Brain pericyte (primary cell): ENCODE measurements around the gene RNF150.
A peak's percentile ranks its signal among the peaks of the same experiment; 100 is the strongest.

Experiments used
- DNase-seq: peaks from one replicate; pipeline ENCODE4 v3.0.0-alpha.2; 2012; ENCODE audit warnings: low read depth, low spot score

Gene RNF150

DNA sequence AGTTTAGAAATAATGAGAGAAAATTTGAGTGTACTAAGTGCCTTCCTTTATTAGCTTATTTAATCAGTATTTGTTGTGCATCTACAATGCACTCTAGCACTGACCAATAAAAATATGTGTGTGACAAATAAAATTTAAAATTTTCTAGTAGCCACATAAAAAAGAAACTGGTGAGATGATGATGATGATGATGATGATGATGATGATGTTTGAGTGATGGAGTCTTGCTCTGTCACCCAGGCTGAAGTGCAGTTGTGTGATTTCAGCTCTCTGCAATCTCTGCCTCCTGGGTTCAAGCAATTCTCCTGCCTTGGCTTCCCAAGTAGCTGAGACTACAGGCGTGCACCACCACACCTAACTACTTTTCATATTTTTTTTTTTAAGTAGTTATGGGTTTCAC lies 110.2 kb downstream of the RNF150 start:
- DNase-seq, result no peak

DNA sequence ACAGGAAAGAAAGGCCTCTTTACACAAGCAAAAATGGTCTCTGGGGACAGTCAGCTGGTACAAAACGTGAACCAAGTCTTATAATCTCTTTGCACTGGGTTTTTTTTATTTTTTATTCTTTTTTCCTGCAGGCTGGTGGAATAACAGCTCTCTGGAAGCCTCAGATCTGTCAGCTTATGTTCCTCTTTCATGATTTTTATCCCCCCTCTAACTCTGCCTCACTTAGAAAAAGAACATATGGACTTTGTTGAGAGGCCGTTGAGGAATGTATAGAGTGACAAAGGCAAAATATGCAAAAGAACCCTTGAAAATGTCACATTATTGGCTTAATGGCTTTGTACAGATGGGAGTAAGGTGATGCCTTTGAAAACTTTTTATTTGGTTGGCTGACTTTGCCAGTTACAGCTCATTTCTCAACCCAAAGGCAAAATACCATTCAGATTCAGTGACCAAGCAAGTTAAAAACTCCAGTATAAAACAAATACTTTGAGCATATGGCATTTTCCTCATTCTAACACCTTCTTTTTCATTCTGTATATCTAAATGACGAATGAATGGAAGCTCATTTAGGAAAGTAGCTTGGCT lies 111.1 kb downstream of the RNF150 start:
- no peak for DNase-seq

GRCh38 chr4:141021397-141022110 lies 111.7 kb downstream of the RNF150 start:
- DNase-seq, result no peak

DNA sequence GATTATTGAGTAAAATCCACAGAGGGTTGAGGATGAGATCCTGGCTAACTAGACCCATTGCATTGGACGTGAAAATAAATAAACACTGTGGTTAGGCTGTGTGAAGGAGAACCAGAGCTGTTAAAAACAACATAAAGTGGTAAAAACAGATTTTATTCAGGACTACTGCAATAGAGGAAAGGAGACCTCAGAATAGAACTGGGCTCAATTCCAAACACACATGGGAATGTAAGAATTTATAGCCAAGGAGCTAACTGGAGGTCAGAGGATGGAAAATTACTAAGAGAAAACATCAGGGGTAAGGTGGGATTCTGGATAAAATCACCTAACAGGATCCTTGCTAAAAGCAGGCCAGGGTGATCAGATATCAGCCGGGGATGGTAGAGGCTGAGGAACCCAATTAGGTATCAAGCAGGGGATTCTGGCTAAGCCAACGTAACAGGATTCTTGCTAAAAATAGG lies 112.4 kb downstream of the RNF150 start:
- DNase-seq, result no peak

- DNase-seq, result no peak
Measured at GRCh38 chr4:141019768-141020167, 113.5 kb downstream of the RNF150 start.

DNA sequence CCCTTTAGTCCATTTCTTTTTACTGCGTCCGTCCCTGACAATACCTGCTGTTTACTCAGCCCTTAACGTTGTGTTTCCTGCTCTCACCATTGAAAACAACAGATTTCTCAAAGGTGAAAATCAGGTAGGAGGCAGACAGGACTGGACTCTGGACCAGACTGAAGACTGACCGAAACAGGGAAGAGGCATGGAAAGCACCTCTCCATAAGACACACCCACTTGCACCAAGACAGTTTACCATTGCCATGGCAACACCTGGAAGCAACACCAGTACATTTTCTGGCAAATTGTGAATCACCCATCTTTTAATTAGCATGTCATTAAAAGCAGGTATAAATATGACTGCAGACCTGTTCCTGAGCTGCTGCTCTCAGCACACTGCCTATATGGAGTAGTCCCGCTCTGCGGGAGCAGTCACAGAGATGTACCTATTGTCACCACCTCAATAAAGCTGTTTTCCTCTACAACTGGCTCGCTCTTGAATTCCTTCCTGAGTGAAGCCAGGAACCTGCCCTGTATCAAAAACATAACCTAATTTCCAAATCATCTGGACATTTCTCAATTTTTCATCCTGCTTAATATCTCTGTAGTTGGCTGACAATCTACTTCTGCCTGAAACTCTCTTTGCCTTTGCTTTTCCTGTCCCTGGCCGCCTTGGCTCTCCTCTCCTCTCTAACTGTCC lies 117.0 kb downstream of the RNF150 start:
- no peak for DNase-seq

DNA sequence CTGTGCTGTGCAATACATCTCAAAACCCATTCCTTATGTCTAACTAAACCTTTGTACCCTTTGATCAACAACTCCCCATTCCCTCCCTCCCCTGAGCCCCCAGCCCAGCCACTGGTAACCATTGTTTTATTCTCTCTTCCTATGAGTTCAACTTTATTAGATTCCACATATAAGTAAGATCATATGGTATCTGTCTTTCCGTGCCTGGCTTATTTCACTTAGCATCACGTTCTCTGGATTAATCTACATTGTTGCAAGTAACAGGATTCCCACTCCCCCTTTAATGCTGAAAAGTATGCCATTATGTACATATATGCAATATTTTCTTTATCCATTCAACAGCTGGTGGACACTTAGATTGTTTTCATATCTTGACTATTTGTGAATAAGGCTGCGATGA lies 119.4 kb downstream of the RNF150 start:
- no peak for DNase-seq

DNA sequence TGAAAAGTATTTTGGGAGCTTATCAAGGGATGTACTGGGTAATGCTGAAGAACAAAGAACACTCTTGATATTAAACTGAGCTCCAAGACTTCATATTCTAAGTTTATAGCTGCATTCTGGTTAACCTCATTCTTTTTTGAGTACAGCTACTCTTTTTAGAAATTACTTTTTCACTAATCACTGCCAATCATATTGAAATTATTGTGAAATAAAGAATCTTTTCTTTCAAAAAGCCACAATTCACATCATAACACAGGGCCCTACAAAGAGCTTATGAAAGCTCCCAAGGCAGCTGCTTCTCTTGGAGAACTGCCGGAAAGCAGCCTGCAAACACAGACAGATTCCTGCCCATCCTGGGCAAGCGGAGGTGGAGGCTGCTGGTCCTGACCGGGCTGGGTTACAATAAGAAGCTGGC lies 121.4 kb downstream of the RNF150 start:
- DNase-seq, result no peak

- DNase-seq, result no peak
Measured at GRCh38 chr4:141009931-141010330, 123.3 kb downstream of the RNF150 start.

DNA sequence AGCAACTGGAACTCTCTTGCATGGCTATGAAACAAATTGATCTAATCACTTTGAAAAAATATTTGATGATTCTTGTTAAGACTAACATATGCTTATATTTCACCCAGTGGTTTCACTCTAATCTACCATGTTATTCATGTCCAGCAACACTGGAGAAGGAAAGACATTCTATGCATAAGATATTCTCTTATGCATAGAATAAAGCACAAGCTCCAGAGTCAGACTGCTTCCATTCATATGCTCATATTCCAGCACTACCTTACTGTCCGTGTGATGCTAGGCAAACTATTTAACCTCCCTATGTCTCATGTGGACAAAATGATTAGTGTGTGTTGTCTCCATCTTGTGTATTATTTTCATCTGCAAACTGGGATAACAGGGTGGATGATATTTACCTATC lies 124.1 kb downstream of the RNF150 start:
- DNase-seq, result no peak

DNA sequence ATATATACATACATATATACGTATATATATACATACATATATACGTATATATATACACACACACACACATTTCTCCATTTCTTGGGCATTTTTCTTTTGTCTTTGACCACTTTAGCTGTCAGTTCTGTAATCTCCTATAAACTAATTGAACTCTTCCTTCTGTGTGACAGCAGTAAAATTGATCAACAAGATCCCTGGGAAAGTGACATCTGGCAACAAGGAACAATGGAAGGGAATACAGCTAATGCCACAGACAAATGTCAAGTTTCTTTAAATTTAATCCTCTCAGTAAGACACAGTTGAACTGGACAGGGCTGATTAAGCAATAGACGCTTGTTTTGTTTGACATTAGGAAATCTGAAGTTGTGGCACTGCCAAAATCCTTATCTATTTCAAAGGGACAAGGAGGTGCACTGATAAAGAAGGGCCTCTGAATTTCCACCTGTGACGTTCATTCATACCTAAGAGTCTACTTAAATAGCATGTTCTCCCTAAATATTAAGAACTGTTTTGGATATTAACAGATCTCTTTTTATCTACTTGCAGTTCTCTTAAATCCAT lies 126.9 kb downstream of the RNF150 start:
- DNase-seq, result no peak

DNA sequence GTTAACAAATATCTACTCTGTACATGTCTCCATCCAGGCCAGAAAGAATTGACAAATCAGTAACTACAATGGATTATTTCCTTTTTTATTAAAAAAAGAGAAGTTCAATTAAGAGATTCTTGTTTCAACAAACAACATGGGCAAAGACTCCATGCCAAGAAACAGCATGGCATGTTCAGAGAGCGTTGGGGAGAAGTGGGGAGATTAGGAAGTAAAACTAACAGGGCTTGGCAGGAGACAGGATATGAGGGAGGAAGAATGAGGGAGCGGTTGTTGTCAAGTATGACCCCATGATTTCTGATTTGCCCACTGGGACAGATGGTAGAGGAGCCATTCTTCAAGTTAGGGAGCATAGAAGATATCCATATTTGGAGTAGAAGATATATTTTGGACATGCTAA lies 128.4 kb downstream of the RNF150 start:
- DNase-seq, result no peak

- DNase-seq, result no peak
Measured at GRCh38 chr4:141003193-141003592, 130.1 kb downstream of the RNF150 start.

DNA sequence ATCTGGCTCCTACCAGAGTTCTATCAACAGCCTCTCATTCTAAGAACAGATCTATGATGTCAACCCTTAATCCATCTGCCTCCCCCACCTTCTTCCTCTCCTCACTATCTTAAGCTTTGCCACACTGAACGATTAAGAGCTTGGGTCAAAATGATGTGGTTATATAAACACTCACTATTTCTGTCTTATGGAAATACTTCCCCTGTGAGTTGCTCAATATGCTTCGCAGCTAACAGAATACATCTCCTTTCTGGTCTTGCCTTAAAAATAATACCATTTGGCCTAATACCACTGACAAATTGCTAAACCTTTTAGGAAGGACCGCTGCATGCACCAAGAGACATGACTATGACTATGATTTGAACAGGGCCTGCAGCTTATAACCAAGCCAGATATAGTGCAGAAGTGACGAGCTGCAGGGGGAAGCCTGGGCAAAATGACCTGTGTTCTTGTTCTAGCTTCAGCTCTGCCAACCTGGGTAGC lies 130.9 kb downstream of the RNF150 start:
- peak; percentile 12 for DNase-seq

DNA sequence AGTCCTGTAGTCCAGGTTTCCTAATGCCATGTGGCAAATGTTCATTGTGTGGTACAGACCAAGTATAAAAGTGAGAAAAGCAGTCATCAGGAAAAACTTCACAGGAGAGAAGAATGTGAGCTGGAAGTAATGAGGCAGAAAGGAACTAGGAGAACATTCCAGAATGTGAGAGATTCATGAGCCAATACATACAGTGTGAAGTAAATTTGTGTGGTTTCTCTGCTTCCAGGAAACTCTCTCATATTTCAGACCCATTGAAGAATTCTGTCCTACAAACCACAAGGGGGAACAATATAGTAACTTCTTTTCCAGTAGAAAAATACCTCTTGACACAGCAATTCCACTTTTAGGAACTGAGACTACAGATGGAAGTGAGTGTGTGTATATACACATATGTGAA lies 136.5 kb downstream of the RNF150 start:
- no peak for DNase-seq

DNA sequence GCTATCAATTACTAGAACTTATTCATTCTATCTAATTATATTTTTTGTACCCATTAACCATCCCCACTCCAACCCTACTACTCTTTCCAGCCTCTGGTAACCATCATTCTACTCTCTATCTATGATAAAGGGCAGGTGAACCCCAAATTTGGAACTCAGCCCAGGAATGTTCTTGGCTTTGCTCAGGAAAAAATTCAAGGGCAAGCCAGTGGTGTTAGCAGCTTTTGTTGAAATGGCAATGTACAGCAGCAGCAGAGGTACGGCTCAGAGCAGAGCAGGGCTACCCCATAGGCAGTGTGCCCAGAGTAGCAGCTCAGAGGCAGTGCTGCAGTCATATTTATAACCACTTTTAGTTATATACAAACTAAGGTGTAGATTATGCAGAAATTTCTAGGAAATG lies 138.2 kb downstream of the RNF150 start:
- no peak for DNase-seq

DNA sequence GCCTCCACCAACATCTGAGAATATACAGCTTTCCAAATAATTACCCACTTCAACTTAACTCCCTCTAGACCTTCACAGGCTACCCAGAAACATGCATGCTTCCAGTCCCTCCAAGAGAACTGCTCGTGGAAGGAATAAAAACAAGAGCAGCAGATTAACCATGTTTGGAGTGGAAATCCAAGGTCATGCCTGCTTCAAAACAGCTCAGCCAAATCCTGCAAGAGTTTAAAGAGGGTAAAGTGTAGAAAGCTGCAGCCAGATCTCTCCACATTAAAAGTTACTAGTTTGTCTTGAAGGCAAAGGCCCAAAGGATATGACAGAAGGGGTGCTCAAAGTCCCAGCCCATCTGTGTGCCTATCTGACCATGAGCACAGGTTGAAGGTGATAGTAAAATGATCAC lies 139.3 kb downstream of the RNF150 start:
- DNase-seq, result no peak

- DNase-seq, result no peak
Measured at GRCh38 chr4:140993370-140993769, 139.9 kb downstream of the RNF150 start.

GRCh38 chr4:140989944-140990343 lies 143.3 kb downstream of the RNF150 start:
- DNase-seq, result no peak

- no peak for DNase-seq
Measured at GRCh38 chr4:140986045-140986444, 147.2 kb downstream of the RNF150 start.

DNA sequence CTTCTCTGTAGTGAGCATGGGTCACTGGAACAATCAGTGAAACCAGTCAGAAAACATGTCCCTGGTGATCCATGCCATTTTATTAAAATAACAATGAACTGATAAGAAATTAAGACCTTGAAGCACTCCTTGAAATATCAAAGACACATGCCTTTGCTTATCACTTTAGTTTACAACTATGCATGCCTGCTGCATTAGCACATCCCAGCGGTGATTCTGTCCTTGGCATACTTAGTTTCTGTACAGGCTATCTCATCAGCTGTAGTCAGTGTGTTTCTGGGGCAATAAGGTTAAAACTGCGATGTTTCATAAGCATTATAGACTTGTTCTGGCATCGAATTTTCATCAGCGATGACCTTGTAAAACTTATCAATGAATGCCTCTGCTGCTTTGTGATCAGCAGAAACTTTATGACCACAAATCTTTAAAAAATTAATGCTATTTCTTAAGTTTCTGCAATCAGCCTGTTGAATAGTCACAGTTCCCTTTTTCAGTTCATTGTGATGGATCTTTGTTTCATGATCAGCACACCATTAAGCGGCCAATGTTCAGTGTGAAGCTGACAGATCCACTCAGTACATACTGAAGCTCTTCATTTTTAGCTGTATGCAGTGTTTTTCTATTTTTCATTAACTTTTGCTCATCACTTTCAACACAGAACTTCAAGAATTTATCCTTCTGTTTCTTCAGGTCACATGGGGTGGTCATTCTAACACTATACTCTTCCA lies 150.5 kb downstream of the RNF150 start:
- DNase-seq, result no peak
